ENCODE results near the gene MRPL2. TPM values are rescaled to one million over a fixed set of nuclear protein-coding genes. Genes with fewer than 3 reads are reported as not detected.

The MRPL2 gene
- polyA plus RNA-seq, 1 donor (not counting 4 experiments of a cell fraction or from before 2014, with no cell fraction given) = 27.4 TPM

DNA sequence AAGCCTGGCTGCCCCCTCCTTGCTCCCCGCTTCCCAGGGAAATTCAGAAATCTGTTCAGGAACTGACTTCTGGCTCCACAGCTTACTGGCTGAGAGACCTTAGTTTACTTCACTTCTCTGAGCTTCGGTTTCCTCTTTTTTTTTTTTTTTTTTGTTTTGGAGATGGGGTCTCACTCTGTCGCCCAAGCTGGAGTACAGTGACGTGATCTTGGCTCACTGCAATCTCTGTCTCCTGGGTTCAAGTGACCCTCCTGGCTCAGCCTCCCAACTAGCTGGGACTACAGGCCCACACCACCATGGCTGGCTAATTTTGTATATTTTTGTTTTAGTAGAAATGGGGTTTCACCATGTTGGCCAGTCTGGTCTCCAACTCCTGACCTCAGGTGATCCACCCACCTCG lies 31.8 kb upstream of the MRPL2 start:
- Histone ChIP-seq H3K4me3 (ENCODE audit: control insufficient read depth in 2 of 3, extremely low read depth in 1 of 3, insufficient read depth in 2 of 3, low read depth in 1 of 3, low read length in 3 of 3) (no peak overlapping the region), H3K27ac (ENCODE audit: control insufficient read depth, insufficient read depth, low read length) (peak overlapping the region; percentile 82), H4K20me1 (ENCODE audit: control insufficient read depth, extremely low read depth, insufficient read depth, low read length) (no peaks in the 10 kb centered on the region), H3K27me3 (ENCODE audit: control insufficient read depth, extremely low read depth, insufficient read depth, low read length) (no peaks in the 10 kb centered on the region), H2AFZ (ENCODE audit: control insufficient read depth, low read length) (no peak overlapping the region), H3K79me2 (ENCODE audit: control insufficient read depth, insufficient read depth, low read length) (peaks cover 87% of the 10 kb centered on the region), H3K36me3 (ENCODE audit: control insufficient read depth in 2 of 2, extremely low read depth in 1 of 2, insufficient read depth in 2 of 2, low read length in 2 of 2) (peaks cover 0 to 5% of the 10 kb centered on the region in 2 experiments), H3K9ac (ENCODE audit: control insufficient read depth, extremely low read depth, insufficient read depth, low read length) (peak overlapping the region; percentile 12), H3K9me1 (ENCODE audit: control insufficient read depth, extremely low read depth, insufficient read depth, low read length) (no peaks in the 10 kb centered on the region), H3K4me2 (ENCODE audit: control insufficient read depth, extremely low read depth, insufficient read depth, low read depth, low read length) (peak overlapping the region; percentile 39), H3K4me1 (ENCODE audit: control insufficient read depth, extremely low read depth, insufficient read depth, low read length) (peaks cover 71% of the 10 kb centered on the region), H3K9me3 (ENCODE audit: control insufficient read depth, low read depth, low read length) (no peaks in the 10 kb centered on the region)
- FAIRE-seq = no peak
- DNase-seq (ENCODE audit: low read depth, low spot score) = no peak
- dilution Hi-C loops (cut with MboI; ENCODE audit: extremely low pct_ligation_motif_present, low sequenced_read_pairs) = no loop called here
- TF ChIP-seq, protein P1, sequence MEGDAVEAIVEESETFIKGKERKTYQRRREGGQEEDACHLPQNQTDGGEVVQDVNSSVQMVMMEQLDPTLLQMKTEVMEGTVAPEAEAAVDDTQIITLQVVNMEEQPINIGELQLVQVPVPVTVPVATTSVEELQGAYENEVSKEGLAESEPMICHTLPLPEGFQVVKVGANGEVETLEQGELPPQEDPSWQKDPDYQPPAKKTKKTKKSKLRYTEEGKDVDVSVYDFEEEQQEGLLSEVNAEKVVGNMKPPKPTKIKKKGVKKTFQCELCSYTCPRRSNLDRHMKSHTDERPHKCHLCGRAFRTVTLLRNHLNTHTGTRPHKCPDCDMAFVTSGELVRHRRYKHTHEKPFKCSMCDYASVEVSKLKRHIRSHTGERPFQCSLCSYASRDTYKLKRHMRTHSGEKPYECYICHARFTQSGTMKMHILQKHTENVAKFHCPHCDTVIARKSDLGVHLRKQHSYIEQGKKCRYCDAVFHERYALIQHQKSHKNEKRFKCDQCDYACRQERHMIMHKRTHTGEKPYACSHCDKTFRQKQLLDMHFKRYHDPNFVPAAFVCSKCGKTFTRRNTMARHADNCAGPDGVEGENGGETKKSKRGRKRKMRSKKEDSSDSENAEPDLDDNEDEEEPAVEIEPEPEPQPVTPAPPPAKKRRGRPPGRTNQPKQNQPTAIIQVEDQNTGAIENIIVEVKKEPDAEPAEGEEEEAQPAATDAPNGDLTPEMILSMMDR (optimal IDR thresholded peaks at IDR 0.05 in 1 of 3, IDR thresholded peaks at IDR 0.05 in 1 of 3, conservative IDR thresholded peaks at IDR 0.05 in 1 of 3; ENCODE audit: extremely low read depth in 1 of 3, insufficient read depth in 2 of 3, low read length in 3 of 3) = no peak
- TF ChIP-seq EZH2 (IDR thresholded peaks at IDR 0.05; ENCODE audit: low read length) = no peak

DNA sequence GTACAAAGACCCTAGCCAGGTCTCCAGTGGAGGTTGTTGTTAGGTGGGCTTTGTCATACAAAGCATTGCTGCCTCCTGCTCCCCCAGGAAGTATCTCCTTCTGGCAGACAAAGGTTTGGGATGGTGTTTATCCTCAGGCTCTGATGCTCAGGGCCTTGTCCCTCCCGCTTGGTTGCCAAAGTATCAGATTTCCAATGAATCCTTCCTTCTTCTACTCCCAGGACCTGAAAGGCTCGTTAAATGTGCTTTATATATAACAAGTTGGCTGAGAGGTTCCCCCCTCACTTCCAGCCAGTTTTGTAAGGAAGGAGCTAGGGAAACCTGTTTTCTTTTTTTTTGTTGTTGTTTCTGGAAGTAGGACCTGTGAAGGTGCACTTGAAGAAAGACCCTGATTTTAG lies 31.3 kb upstream of the MRPL2 start:
- Histone ChIP-seq H2AFZ (ENCODE audit: control insufficient read depth, low read length) (no peak overlapping the region), H4K20me1 (ENCODE audit: control insufficient read depth, extremely low read depth, insufficient read depth, low read length) (no peaks in the 10 kb centered on the region), H3K27me3 (ENCODE audit: control insufficient read depth, extremely low read depth, insufficient read depth, low read length) (no peaks in the 10 kb centered on the region), H3K9ac (ENCODE audit: control insufficient read depth, extremely low read depth, insufficient read depth, low read length) (peak overlapping the region; percentile 61), H3K9me3 (ENCODE audit: control insufficient read depth, low read depth, low read length) (no peaks in the 10 kb centered on the region), H3K9me1 (ENCODE audit: control insufficient read depth, extremely low read depth, insufficient read depth, low read length) (no peaks in the 10 kb centered on the region), H3K79me2 (ENCODE audit: control insufficient read depth, insufficient read depth, low read length) (peaks cover 89% of the 10 kb centered on the region), H3K4me3 (ENCODE audit: control insufficient read depth in 2 of 3, extremely low read depth in 1 of 3, insufficient read depth in 2 of 3, low read depth in 1 of 3, low read length in 3 of 3) (peak overlapping the region in 1 of 3 experiments; percentile 24), H3K4me2 (ENCODE audit: control insufficient read depth, extremely low read depth, insufficient read depth, low read depth, low read length) (peak overlapping the region; percentile 39), H3K4me1 (ENCODE audit: control insufficient read depth, extremely low read depth, insufficient read depth, low read length) (peaks cover 66% of the 10 kb centered on the region), H3K27ac (ENCODE audit: control insufficient read depth, insufficient read depth, low read length) (peak overlapping the region; percentile 82), H3K36me3 (ENCODE audit: control insufficient read depth in 2 of 2, extremely low read depth in 1 of 2, insufficient read depth in 2 of 2, low read length in 2 of 2) (peaks cover 0 to 5% of the 10 kb centered on the region in 2 experiments)
- dilution Hi-C loops (cut with MboI; ENCODE audit: extremely low pct_ligation_motif_present, low sequenced_read_pairs) = no loop called here
- DNase-seq (ENCODE audit: low read depth, low spot score) = no peak
- TF ChIP-seq, protein P1 (optimal IDR thresholded peaks at IDR 0.05 in 1 of 3, IDR thresholded peaks at IDR 0.05 in 1 of 3, conservative IDR thresholded peaks at IDR 0.05 in 1 of 3; ENCODE audit: extremely low read depth in 1 of 3, insufficient read depth in 2 of 3, low read length in 3 of 3) = no peak
- no peak for TF ChIP-seq EZH2 (IDR thresholded peaks at IDR 0.05; ENCODE audit: low read length)
- no peak for FAIRE-seq
